H1 (cell line): Measurements from ENCODE around the gene CTF1. TPM values are rescaled to one million over a fixed set of nuclear protein-coding genes. Genes with fewer than 3 reads are reported as not detected.

Experiments used
- CTCF ChIA-PET: fragments of 300-600 bp; sonication (Branson Sonifier 250); formaldehyde crosslinking; loops from one replicate; lab custom pipeline; 2021; ENCODE audit not compliant: partially characterized antibody; lab: Charles Lee
- POLR2A ChIA-PET: fragments of 300-600 bp; sonication (Branson Sonifier 250); formaldehyde crosslinking; loops from one replicate; lab custom pipeline; 2021; ENCODE audit warnings: inconsistent platforms; ENCODE audit not compliant: partially characterized antibody; lab: Charles Lee
- DNase-seq, 2 experiments: peaks; one replicate each; pipeline versions ENCODE4 v3.0.0 to v3.0.0-alpha.2; 2010 to 2022; ENCODE audit warnings: low spot score in 2 of 2, low read depth in 1 of 2, mixed read lengths in 1 of 2
- FAIRE-seq: peaks from 2 replicates; lab custom pipeline; 2011; peaks lifted over from hg19 to GRCh38; lab: Jason Lieb, UNC
- H2AFZ ChIP-seq: 2 replicates; pipeline ENCODE4 v1.8.1; 2012; ENCODE audit warnings: low read length, inconsistent platforms
- H2AK5ac ChIP-seq: 2 replicates; pipeline ENCODE4 v1.6.1; 2013; ENCODE audit warnings: low read depth, low read length
- H2BK120ac ChIP-seq: replicated peaks from 2 replicates; pipeline ENCODE3; 2013; ENCODE audit warnings: low read depth, low read length, inconsistent platforms
- H2BK12ac ChIP-seq: 2 replicates; pipeline ENCODE4 v1.6.1; 2013; ENCODE audit warnings: low read depth, low read length
- H2BK15ac ChIP-seq: 2 replicates; pipeline ENCODE4 v1.6.1; 2013; ENCODE audit warnings: low read length
- H2BK20ac ChIP-seq: 2 replicates; pipeline ENCODE4 v1.6.1; 2013; ENCODE audit warnings: low read length
- H2BK5ac ChIP-seq: 2 replicates; pipeline ENCODE4 v1.6.1; 2013; ENCODE audit warnings: low read depth, low read length
- H3K14ac ChIP-seq: 2 replicates; pipeline ENCODE4 v1.6.1; 2013; ENCODE audit warnings: inconsistent platforms; ENCODE audit not compliant: insufficient read length
- H3K18ac ChIP-seq: 2 replicates; pipeline ENCODE4 v1.6.1; 2013; ENCODE audit warnings: low read length; ENCODE audit errors: extremely low read depth
- H3K23ac ChIP-seq: 2 replicates; pipeline ENCODE4 v1.6.1; 2013; ENCODE audit warnings: inconsistent platforms; ENCODE audit not compliant: insufficient read length
- H3K23me2 ChIP-seq: 2 replicates; pipeline ENCODE4 v1.6.1; 2013; ENCODE audit warnings: low read depth, low read length
- H3K27ac ChIP-seq: 2 replicates; pipeline ENCODE4 v1.6.1; 2011; ENCODE audit warnings: low read depth, low read length, inconsistent platforms
- H3K27me3 ChIP-seq, 4 experiments: replicated peaks in 1 of 4; 1 replicate in 1 of 4; 2 replicates in 3 of 4; pipeline versions ENCODE4 v1.6.1 to v1.8.1; 2011 to 2013; ENCODE audit warnings: low read length in 3 of 4, mild to moderate bottlenecking in 3 of 4, inconsistent platforms in 2 of 4, mixed read lengths in 2 of 4, moderate library complexity in 1 of 4; ENCODE audit not compliant: control insufficient read depth in 3 of 4, insufficient read depth in 3 of 4; ENCODE audit errors: extremely low read depth in 1 of 4
- H3K36me3 ChIP-seq, 4 experiments: 2 replicates each; pipeline versions ENCODE4 v1.6.1 to v1.8.1; 2011 to 2013; ENCODE audit warnings: mild to moderate bottlenecking in 4 of 4, low read length in 3 of 4, moderate library complexity in 2 of 4, control low read depth in 1 of 4, inconsistent platforms in 1 of 4; ENCODE audit not compliant: insufficient read depth in 4 of 4, control insufficient read depth in 2 of 4
- H3K4ac ChIP-seq: replicated peaks from 2 replicates; pipeline ENCODE3; 2013; ENCODE audit warnings: low read length, low read depth, mixed read lengths, inconsistent platforms; ENCODE audit not compliant: insufficient read length
- H3K4me1 ChIP-seq, 4 experiments: replicated peaks in 1 of 4; 1 replicate in 1 of 4; 2 replicates in 3 of 4; pipeline versions ENCODE4 v1.6.1 to v1.8.1; 2011 to 2013; ENCODE audit warnings: low read length in 3 of 4, inconsistent platforms in 2 of 4, mixed read lengths in 1 of 4; ENCODE audit not compliant: insufficient read depth in 4 of 4, control insufficient read depth in 3 of 4
- H3K4me2 ChIP-seq, 2 experiments: 2 replicates each; pipeline versions ENCODE4 v1.6.1 to v1.8.1; 2011 to 2013; ENCODE audit warnings: low read depth in 2 of 2, low read length in 2 of 2, control low read depth in 1 of 2, inconsistent platforms in 1 of 2, mild to moderate bottlenecking in 1 of 2; ENCODE audit not compliant: insufficient read depth in 1 of 2
- H3K4me3 ChIP-seq, 4 experiments: fragments of 200-600, 300-600 bp in 1 of 4; sonication (generic), shearing (Covaris generic), sonication (Bioruptor Twin) in 1 of 4; 2 replicates each; pipeline versions ENCODE4 v1.5.1 to v1.8.1; 2011 to 2016; ENCODE audit warnings: low read length in 4 of 4, low read depth in 3 of 4, control low read depth in 2 of 4, inconsistent platforms in 2 of 4, mild to moderate bottlenecking in 2 of 4, mixed read lengths in 1 of 4, moderate library complexity in 1 of 4; ENCODE audit not compliant: insufficient read depth in 2 of 4; ENCODE audit errors: extremely low read depth in 1 of 4
- H3K56ac ChIP-seq: replicated peaks from 2 replicates; pipeline ENCODE3; 2013; ENCODE audit warnings: low read depth, mild to moderate bottlenecking, mixed read lengths, low read length, inconsistent platforms; ENCODE audit not compliant: insufficient read length
- H3K79me1 ChIP-seq: 2 replicates; pipeline ENCODE4 v1.6.1; 2013; ENCODE audit warnings: low read depth, low read length, control low read depth
- H3K79me2 ChIP-seq, 2 experiments: 2 replicates each; pipeline versions ENCODE4 v1.6.1 to v1.8.1; 2012 to 2013; ENCODE audit warnings: low read length in 2 of 2, mild to moderate bottlenecking in 2 of 2, inconsistent platforms in 1 of 2; ENCODE audit not compliant: insufficient read depth in 2 of 2, control insufficient read depth in 1 of 2
- H3K9ac ChIP-seq, 4 experiments: replicated peaks in 1 of 4; 1 replicate in 1 of 4; 2 replicates in 3 of 4; pipeline versions ENCODE4 v1.6.1 to v1.8.1; 2011 to 2013; ENCODE audit warnings: low read depth in 3 of 4, low read length in 3 of 4, control low read depth in 2 of 4, mild to moderate bottlenecking in 2 of 4, moderate library complexity in 2 of 4, inconsistent platforms in 1 of 4; ENCODE audit errors: extremely low read depth in 1 of 4
- H3K9me3 ChIP-seq, 2 experiments: 2 replicates each; pipeline versions ENCODE4 v1.6.1 to v1.8.1; 2012 to 2013; ENCODE audit warnings: mild to moderate bottlenecking in 2 of 2, moderate library complexity in 2 of 2, control low read depth in 1 of 2, inconsistent platforms in 1 of 2, low read depth in 1 of 2, low read length in 1 of 2, mixed read lengths in 1 of 2; ENCODE audit not compliant: insufficient read depth in 2 of 2
- H4K20me1 ChIP-seq, 2 experiments: replicated peaks in 1 of 2; 2 replicates each; pipeline versions ENCODE3 to v1.8.1; 2011 to 2013; ENCODE audit warnings: inconsistent platforms in 2 of 2, low read length in 2 of 2, mild to moderate bottlenecking in 1 of 2; ENCODE audit not compliant: insufficient read depth in 2 of 2, control insufficient read depth in 1 of 2
- H4K5ac ChIP-seq: 2 replicates; pipeline ENCODE4 v1.6.1; 2013; ENCODE audit warnings: low read length, low read depth, mixed read lengths, inconsistent platforms; ENCODE audit not compliant: insufficient read length
- H4K8ac ChIP-seq: 2 replicates; pipeline ENCODE4 v1.8.0; 2013; ENCODE audit warnings: mild to moderate bottlenecking, moderate library complexity, low read length, inconsistent platforms; ENCODE audit not compliant: insufficient read depth; ENCODE audit errors: extremely low read depth
- H4K91ac ChIP-seq: replicated peaks from 2 replicates; pipeline ENCODE3; 2013; ENCODE audit warnings: low read length, mixed read lengths, inconsistent platforms; ENCODE audit not compliant: insufficient read length
- ATF3 ChIP-seq: IDR thresholded peaks from 2 replicates; pipeline ENCODE4 v1.6.1; 2011; ENCODE audit warnings: low read depth, mild to moderate bottlenecking, low read length; ENCODE audit not compliant: insufficient read depth
- CEBPB ChIP-seq: IDR thresholded peaks from 2 replicates; pipeline ENCODE4 v1.6.1; 2012; ENCODE audit warnings: low read depth, low read length
- CHD1 ChIP-seq: IDR thresholded peaks from 2 replicates; pipeline ENCODE4 v1.6.1; 2012; ENCODE audit warnings: low read depth, low read length, improper control_type of control experiment
- CHD2 ChIP-seq: IDR thresholded peaks from 2 replicates; pipeline ENCODE4 v1.6.1; 2012; ENCODE audit warnings: low read length, improper control_type of control experiment
- EP300 ChIP-seq, 2 experiments: IDR thresholded peaks; 1 replicate in 1 of 2; 2 replicates in 1 of 2; pipeline ENCODE4 v1.6.1; 2011 to 2012; ENCODE audit warnings: low read depth in 2 of 2, low read length in 2 of 2, mild to moderate bottlenecking in 2 of 2, borderline replicate concordance in 1 of 2, inconsistent platforms in 1 of 2, moderate library complexity in 1 of 2
- GABPA ChIP-seq: IDR thresholded peaks from 2 replicates; pipeline ENCODE4 v1.6.1; 2011; ENCODE audit warnings: mild to moderate bottlenecking, low read length, moderate library complexity, borderline replicate concordance; ENCODE audit not compliant: insufficient read depth
- JUN ChIP-seq: IDR thresholded peaks from 2 replicates; pipeline ENCODE4 v1.6.1; 2011; ENCODE audit warnings: low read depth, mild to moderate bottlenecking, improper control_type of control experiment, low read length
- POLR2A ChIP-seq, 2 experiments: IDR thresholded peaks; 1 replicate in 1 of 2; 2 replicates in 1 of 2; pipeline ENCODE4 v1.6.1; 2011; ENCODE audit warnings: low read depth in 2 of 2, low read length in 2 of 2, mild to moderate bottlenecking in 2 of 2; ENCODE audit errors: control extremely low read depth in 1 of 2
- POLR2AphosphoS5 ChIP-seq: IDR thresholded peaks from 2 replicates; pipeline ENCODE4 v1.6.1; 2011; ENCODE audit warnings: low read depth, low read length
- POU5F1 ChIP-seq: IDR thresholded peaks from 2 replicates; pipeline ENCODE4 v1.6.1; 2011; ENCODE audit warnings: low read depth, mild to moderate bottlenecking, low read length, moderate library complexity
- RAD21 ChIP-seq, 2 experiments: IDR thresholded peaks in 1 of 2; conservative IDR thresholded peaks in 1 of 2; 2 replicates each; pipeline ENCODE4 v1.6.1; 2011; ENCODE audit warnings: low read depth in 2 of 2, low read length in 2 of 2, improper control_type of control experiment in 1 of 2, inconsistent platforms in 1 of 2, mild to moderate bottlenecking in 1 of 2, moderate library complexity in 1 of 2
- RFX5 ChIP-seq: IDR thresholded peaks from 2 replicates; pipeline ENCODE4 v1.6.1; 2011; ENCODE audit warnings: low read depth, low read length, improper control_type of control experiment, borderline replicate concordance
- SP1 ChIP-seq: IDR thresholded peaks from 2 replicates; pipeline ENCODE4 v1.6.1; 2011; ENCODE audit warnings: low read depth, low read length
- YY1 ChIP-seq: IDR thresholded peaks from 2 replicates; pipeline ENCODE4 v1.6.1; 2011; ENCODE audit warnings: low read depth, mild to moderate bottlenecking, low read length
- WGBS, 2 experiments: shearing (Covaris generic) in 1 of 2; methylation state at CpG; one replicate each; pipeline versions ENCODE4 v1.1.6 to v1.1.7; 2013 to 2015; ENCODE audit warnings: low lambda C conversion rate in 2 of 2, mixed read lengths in 2 of 2, inconsistent platforms in 1 of 2, low coverage in 1 of 2, missing lambda C conversion rate in 1 of 2; ENCODE audit not compliant: insufficient replicate concordance in 2 of 2, insufficient coverage in 1 of 2, insufficient read length in 1 of 2; ENCODE audit errors: extremely low coverage in 1 of 2, missing lambda C conversion rate in 1 of 2; 5-methylcytosine and 5-hydroxymethylcytosine counted together
- polyA plus RNA-seq, 7 experiments: library from polyadenylated mRNA; depleted of rRNA in 3 of 7; stranded (reverse) in 5 of 7; unstranded in 2 of 7; fragments of >200 nt in 5 of 7; fragments of 200-250 nt in 2 of 7; gene quantifications; 1 replicate in 5 of 7; 2 replicates in 1 of 7; 4 replicates in 1 of 7; pipeline versions ENCODE4 v1.2.1 to v1.2.3, GENCODE V29; 2011 to 2013; ENCODE audit warnings: missing spikeins in 2 of 7, mixed read lengths in 2 of 7
- total RNA-seq: library from RNA; stranded (reverse); fragmentation: NEBNext Ultra II Directional; extraction: Animal tissue kit (Norgen Biotek cat#: 25700); gene quantifications from 2 replicates; pipeline ENCODE4 v1.2.1, GENCODE V29; 2021

Gene CTF1
- total and polyA plus RNA-seq, 2 of the 8 experiments (the other 6 are each of a cell fraction or from before 2014, with no cell fraction given): 0.97 to 3.4 TPM

GRCh38 chr16:30900588-30900987 lies 4.2 kb downstream of the CTF1 start:
- Histone ChIP-seq H3K27me3 (peaks cover 0 to 19% (median 3%) of the 10 kb centered on the region in 4 experiments; a peak in 4 of 7 replicates), H3K18ac (no peak overlapping the region), H2BK20ac (no peak overlapping the region), H2BK5ac (no peak overlapping the region), H3K27ac (no peak overlapping the region), H3K56ac (no peak overlapping the region), H3K23me2 (peaks cover 7% of the 10 kb centered on the region; the same call in 1 of the 2 replicates), H3K9ac (no peak overlapping the region), H2AK5ac (no peak overlapping the region), H4K20me1 (no peaks in the 10 kb centered on the region), H4K91ac (no peak overlapping the region), H2BK120ac (no peak overlapping the region), H4K5ac (no peak overlapping the region), H2BK12ac (no peak overlapping the region), H3K4me1 (peaks cover 3 to 10% (median 7%) of the 10 kb centered on the region in 4 experiments), H3K9me3 (no peaks in the 10 kb centered on the region), H3K14ac (no peak overlapping the region), H2BK15ac (no peak overlapping the region), H4K8ac (no peak overlapping the region), H2AFZ (no peak overlapping the region), H3K36me3 (no peaks in the 10 kb centered on the region), H3K4me2 (no peak overlapping the region), H3K79me2 (no peaks in the 10 kb centered on the region), H3K79me1 (no peaks in the 10 kb centered on the region), H3K23ac (no peak overlapping the region), H3K4ac (no peak overlapping the region), H3K4me3 (no peak overlapping the region)
- DNase-seq: no peak
- ChIA-PET CTCF (interaction anchor here (0.7 to 6.4 kb wide), 12 partner anchors 8 to 120 kb away, joined by 3 to 69 read pairs (median 9); no protein-coding TSS in a partner anchor), POLR2A (interaction anchor here (0.6 to 2.3 kb wide), 5 partner anchors 11 to 206 kb away, joined by 3 to 12 read pairs (median 3); partner anchors contain the start of genes FBXL19 and ZNF629)
- WGBS, 2 experiments: 73% methylated on average over 5 of the region's 5 CpGs; no CpG with 5 or more reads in 1 of the 2 experiments
- FAIRE-seq: no peak
- TF ChIP-seq CHD1: no peak
- TF ChIP-seq ATF3: no peak
- no peak for TF ChIP-seq CHD2
- TF ChIP-seq CEBPB: no peak
- TF ChIP-seq RAD21 (IDR thresholded peaks at IDR 0.05 in 1 of 2, conservative IDR thresholded peaks at IDR 0.05 in 1 of 2; ENCODE audit: low read depth in 2 of 2, low read length in 2 of 2): no peak
- no peak for TF ChIP-seq SP1
- no peak for TF ChIP-seq RFX5
- no peak for TF ChIP-seq POLR2A (IDR thresholded peaks at IDR 0.05; ENCODE audit: control extremely low read depth in 1 of 2, low read depth in 2 of 2, low read length in 2 of 2)
- no peak for TF ChIP-seq POU5F1
- TF ChIP-seq GABPA: no peak
- TF ChIP-seq JUN: no peak
- TF ChIP-seq YY1: no peak
- no peak for TF ChIP-seq EP300 (IDR thresholded peaks at IDR 0.05; ENCODE audit: borderline replicate concordance in 1 of 2, low read depth in 2 of 2, low read length in 2 of 2)
- TF ChIP-seq POLR2AphosphoS5: no peak
